ENCODE data around the gene ING3.
"Not testable (repeated sequence)": the region's sequence is repeated elsewhere in the genome, so short reads cannot be mapped to it uniquely, and the experiment has no call there.

The ING3 gene

DNA sequence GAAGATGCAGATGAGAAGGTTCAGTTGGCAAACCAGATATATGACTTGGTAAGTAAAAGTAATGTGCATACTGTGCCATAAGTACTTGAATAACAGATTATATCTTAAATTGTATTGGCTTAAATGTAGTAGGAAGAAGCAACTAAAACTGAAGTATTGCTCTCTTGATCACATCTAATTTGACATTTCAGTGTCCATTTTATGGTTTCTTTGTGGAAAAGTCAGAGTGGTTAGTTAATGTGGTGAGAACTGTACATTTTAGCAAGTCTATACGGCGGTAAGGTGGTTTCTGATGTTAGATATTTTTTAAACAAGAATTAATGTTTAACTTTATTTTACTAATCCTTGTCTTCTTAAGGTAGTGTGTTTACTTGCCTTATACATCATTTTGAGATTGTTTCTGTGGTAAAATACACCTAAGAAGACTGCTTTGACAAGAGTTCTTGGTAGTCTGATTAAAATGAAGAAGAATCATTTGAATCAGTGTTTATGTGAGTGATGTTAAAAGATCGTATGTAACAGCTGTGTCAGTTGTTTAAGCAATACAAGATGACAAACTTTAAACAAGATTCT lies 5.1 kb downstream of the ING3 start:
- no peaks in the 10 kb centered on the region for H3K27me3 ChIP-seq (ENCODE audit: control insufficient read depth, insufficient read depth, low read length)
- H3K36me3 ChIP-seq (ENCODE audit: control insufficient read depth, insufficient read depth, low read length), result no peaks in the 10 kb centered on the region
- no peaks in the 10 kb centered on the region for H3K9me3 ChIP-seq (ENCODE audit: control insufficient read depth, insufficient read depth, low read length)
- H3K4me3 ChIP-seq (ENCODE audit: low read depth, low read length), result no peak overlapping the region
- H3K9ac ChIP-seq (ENCODE audit: low read depth, low read length), result no peak overlapping the region
- peaks cover 2% of the 10 kb centered on the region for H3K4me1 ChIP-seq (ENCODE audit: control insufficient read depth, insufficient read depth, low read length)

DNA sequence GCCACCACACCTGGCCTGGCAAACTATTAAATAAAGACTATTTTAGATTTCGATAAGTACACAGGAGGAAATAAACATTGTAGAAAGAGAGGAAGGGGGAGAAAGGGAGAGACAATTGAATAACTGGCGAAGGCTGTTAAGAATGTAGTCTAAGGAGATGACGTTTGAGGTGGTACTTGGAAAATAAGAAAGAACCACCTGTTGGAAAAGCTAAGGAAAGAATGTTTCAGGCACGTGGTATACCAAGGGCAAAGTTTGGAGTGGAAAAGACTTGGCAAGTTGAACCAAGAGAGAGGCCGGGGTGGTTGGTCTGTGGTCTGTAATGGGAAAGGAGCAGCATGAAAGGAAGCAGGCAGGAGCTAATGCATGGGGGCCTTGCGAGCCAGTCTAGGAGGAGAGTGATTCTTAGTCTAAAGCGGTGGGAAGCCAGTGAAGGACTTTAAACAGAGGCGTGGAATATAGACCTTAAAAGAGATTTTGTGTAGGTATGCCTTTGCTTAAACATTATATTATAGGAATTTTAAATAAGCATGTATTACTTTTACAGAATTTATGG lies 9.4 kb downstream of the ING3 start:
- Histone ChIP-seq H3K4me3 (ENCODE audit: low read depth, low read length) (no peak overlapping the region), H3K36me3 (ENCODE audit: control insufficient read depth, insufficient read depth, low read length) (no peaks in the 10 kb centered on the region), H3K9me3 (ENCODE audit: control insufficient read depth, insufficient read depth, low read length) (no peaks in the 10 kb centered on the region), H3K27me3 (ENCODE audit: control insufficient read depth, insufficient read depth, low read length) (no peaks in the 10 kb centered on the region), H3K4me1 (ENCODE audit: control insufficient read depth, insufficient read depth, low read length) (peaks cover 2% of the 10 kb centered on the region), H3K9ac (ENCODE audit: low read depth, low read length) (no peak overlapping the region)

GRCh38 chr7:120960714-120961113 lies 10.1 kb downstream of the ING3 start:
- no peak overlapping the region for H3K4me3 ChIP-seq (ENCODE audit: low read depth, low read length)
- peaks cover 2% of the 10 kb centered on the region for H3K4me1 ChIP-seq (ENCODE audit: control insufficient read depth, insufficient read depth, low read length)
- no peak overlapping the region for H3K9ac ChIP-seq (ENCODE audit: low read depth, low read length)
- H3K27me3 ChIP-seq (ENCODE audit: control insufficient read depth, insufficient read depth, low read length), result no peaks in the 10 kb centered on the region
- no peaks in the 10 kb centered on the region for H3K9me3 ChIP-seq (ENCODE audit: control insufficient read depth, insufficient read depth, low read length)
- no peaks in the 10 kb centered on the region for H3K36me3 ChIP-seq (ENCODE audit: control insufficient read depth, insufficient read depth, low read length)

- Histone ChIP-seq H3K9me3 (ENCODE audit: control insufficient read depth, insufficient read depth, low read length) (no peaks in the 10 kb centered on the region), H3K9ac (ENCODE audit: low read depth, low read length) (no peak overlapping the region), H3K36me3 (ENCODE audit: control insufficient read depth, insufficient read depth, low read length) (no peaks in the 10 kb centered on the region), H3K27me3 (ENCODE audit: control insufficient read depth, insufficient read depth, low read length) (no peaks in the 10 kb centered on the region), H3K4me3 (ENCODE audit: low read depth, low read length) (no peak overlapping the region), H3K4me1 (ENCODE audit: control insufficient read depth, insufficient read depth, low read length) (peaks cover 2% of the 10 kb centered on the region)
These were observed 11.1 kb downstream of the ING3 start for GRCh38 chr7:120961638-120962173.

GRCh38 chr7:120964088-120964487 lies 13.5 kb downstream of the ING3 start:
- no peaks in the 10 kb centered on the region for H3K36me3 ChIP-seq (ENCODE audit: control insufficient read depth, insufficient read depth, low read length)
- no peak overlapping the region for H3K9ac ChIP-seq (ENCODE audit: low read depth, low read length)
- no peaks in the 10 kb centered on the region for H3K4me1 ChIP-seq (ENCODE audit: control insufficient read depth, insufficient read depth, low read length)

GRCh38 chr7:120966961-120967360 lies 16.4 kb downstream of the ING3 start:
- Histone ChIP-seq H3K36me3 (ENCODE audit: control insufficient read depth, insufficient read depth, low read length) (peaks cover 5% of the 10 kb centered on the region), H3K27me3 (ENCODE audit: control insufficient read depth, insufficient read depth, low read length) (no peaks in the 10 kb centered on the region), H3K9me3 (ENCODE audit: control insufficient read depth, insufficient read depth, low read length) (no peaks in the 10 kb centered on the region), H3K4me3 (ENCODE audit: low read depth, low read length) (no peak overlapping the region), H3K9ac (ENCODE audit: low read depth, low read length) (no peak overlapping the region), H3K4me1 (ENCODE audit: control insufficient read depth, insufficient read depth, low read length) (no peaks in the 10 kb centered on the region)

More at GRCh38 chr7:120964088-120964487, 13.5 kb downstream of the ING3 start:
- Histone ChIP-seq H3K27me3 (ENCODE audit: control insufficient read depth, insufficient read depth, low read length) (no peaks in the 10 kb centered on the region), H3K9me3 (ENCODE audit: control insufficient read depth, insufficient read depth, low read length) (no peaks in the 10 kb centered on the region), H3K4me3 (ENCODE audit: low read depth, low read length) (no peak overlapping the region)

DNA sequence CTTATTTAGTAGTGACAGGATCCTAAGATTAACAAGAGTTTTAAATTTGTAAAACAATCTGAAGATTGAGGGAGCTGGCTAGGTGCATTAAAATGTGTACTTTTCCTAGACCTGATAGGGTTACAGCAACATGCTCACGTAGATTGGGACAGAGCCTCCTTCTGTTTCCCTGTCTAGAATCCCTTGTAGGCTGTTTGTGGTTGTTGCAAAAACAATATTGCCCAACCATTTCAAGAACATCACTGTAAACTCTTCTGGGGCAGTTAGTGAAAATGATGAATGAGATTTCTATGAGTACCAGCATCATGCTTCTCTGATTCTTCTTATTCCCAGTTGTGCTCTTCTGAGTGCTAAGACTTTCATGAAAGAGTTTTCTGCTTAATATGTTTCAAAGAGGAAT lies 23.3 kb downstream of the ING3 start:
- H3K4me1 ChIP-seq (ENCODE audit: control insufficient read depth, insufficient read depth, low read length), result no peaks in the 10 kb centered on the region
- H3K36me3 ChIP-seq (ENCODE audit: control insufficient read depth, insufficient read depth, low read length), result peaks cover 5% of the 10 kb centered on the region
- H3K9me3 ChIP-seq (ENCODE audit: control insufficient read depth, insufficient read depth, low read length), result no peaks in the 10 kb centered on the region
- H3K4me3 ChIP-seq (ENCODE audit: low read depth, low read length), result no peak overlapping the region
- no peak overlapping the region for H3K9ac ChIP-seq (ENCODE audit: low read depth, low read length)
- no peaks in the 10 kb centered on the region for H3K27me3 ChIP-seq (ENCODE audit: control insufficient read depth, insufficient read depth, low read length)

DNA sequence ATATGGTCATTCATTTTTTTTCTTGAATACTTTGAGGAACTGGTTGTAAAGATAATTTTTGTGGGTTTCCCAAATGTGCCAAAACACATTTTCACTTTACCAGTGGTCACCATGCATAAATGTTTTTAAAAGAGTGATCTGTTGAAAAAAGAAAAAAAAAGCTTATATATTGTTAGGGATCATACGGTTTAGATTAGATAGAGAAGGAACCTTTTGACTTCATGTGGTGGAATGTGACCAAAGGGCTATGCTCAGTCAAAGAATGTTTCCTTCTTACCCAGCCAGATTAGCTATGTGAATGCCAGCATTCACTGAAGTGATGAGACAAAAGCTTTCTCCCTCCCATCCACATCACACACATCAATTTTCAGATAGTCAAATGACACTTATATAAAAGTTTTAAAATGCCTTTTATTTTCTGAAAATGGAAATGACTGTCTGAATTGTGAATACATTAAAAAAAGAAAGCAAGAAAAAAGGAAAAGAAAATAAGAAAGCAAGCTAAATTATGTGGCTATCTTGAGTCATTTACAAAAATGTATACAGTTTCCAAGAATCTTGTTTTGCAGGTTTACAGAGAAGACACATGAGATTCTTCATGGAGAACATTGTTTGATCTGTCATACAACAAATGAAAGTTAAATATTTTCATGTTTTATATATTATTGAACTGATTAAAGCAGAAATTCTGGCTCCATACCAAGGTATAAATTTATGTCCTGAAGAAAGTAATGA lies 29.4 kb downstream of the ING3 start:
- no peaks in the 10 kb centered on the region for H3K36me3 ChIP-seq (ENCODE audit: control insufficient read depth, insufficient read depth, low read length)
- H3K4me3 ChIP-seq (ENCODE audit: low read depth, low read length), result no peak overlapping the region
- no peaks in the 10 kb centered on the region for H3K9me3 ChIP-seq (ENCODE audit: control insufficient read depth, insufficient read depth, low read length)

GRCh38 chr7:120981117-120981516 lies 30.5 kb downstream of the ING3 start:
- Histone ChIP-seq H3K9me3 (ENCODE audit: control insufficient read depth, insufficient read depth, low read length) (no peaks in the 10 kb centered on the region), H3K36me3 (ENCODE audit: control insufficient read depth, insufficient read depth, low read length) (no peaks in the 10 kb centered on the region), H3K4me3 (ENCODE audit: low read depth, low read length) (no peak overlapping the region), H3K9ac (ENCODE audit: low read depth, low read length) (no peak overlapping the region), H3K27me3 (ENCODE audit: control insufficient read depth, insufficient read depth, low read length) (no peaks in the 10 kb centered on the region), H3K4me1 (ENCODE audit: control insufficient read depth, insufficient read depth, low read length) (no peaks in the 10 kb centered on the region)

More for the DNA sequence above, 29.4 kb downstream of the ING3 start:
- H3K9ac ChIP-seq (ENCODE audit: low read depth, low read length), result no peak overlapping the region
- H3K27me3 ChIP-seq (ENCODE audit: control insufficient read depth, insufficient read depth, low read length), result no peaks in the 10 kb centered on the region
- H3K4me1 ChIP-seq (ENCODE audit: control insufficient read depth, insufficient read depth, low read length), result no peaks in the 10 kb centered on the region

DNA sequence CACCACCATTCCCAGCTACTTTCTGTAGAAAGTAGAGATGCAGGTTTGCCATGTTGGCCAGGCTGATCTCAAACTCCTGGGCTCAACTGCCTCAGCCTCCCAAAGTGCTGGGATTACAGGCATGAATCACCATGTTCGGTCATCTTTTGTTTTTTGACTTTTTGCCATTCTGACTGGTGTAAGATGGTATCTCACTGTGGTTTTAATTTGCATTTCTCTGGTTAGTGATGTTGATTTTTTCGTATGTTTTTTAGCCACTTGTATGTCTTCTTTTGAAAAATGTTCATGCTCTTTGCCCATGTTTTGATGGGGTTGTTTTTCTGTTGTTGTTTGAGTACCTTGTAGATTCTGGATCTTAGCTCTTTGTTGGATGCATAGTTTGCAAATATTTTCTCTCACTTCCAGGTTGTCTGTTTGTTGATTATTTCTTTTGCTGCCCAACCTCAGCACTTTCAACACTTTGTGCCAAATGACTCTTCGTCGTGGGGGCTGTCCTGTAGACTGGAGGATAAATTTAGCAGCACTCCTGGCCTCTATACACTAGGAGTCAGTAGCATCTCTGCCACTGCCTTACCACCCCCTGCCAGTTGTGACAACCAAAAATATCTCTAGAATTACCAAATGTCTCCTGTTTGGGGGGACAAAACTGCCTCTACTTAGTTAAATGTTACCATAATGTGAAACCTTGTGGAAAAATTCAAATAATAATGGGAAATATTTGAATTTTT lies 31.5 kb downstream of the ING3 start:
- H3K4me1 ChIP-seq (ENCODE audit: control insufficient read depth, insufficient read depth, low read length), result no peaks in the 10 kb centered on the region
- H3K9me3 ChIP-seq (ENCODE audit: control insufficient read depth, insufficient read depth, low read length), result no peaks in the 10 kb centered on the region
- no peak overlapping the region for H3K9ac ChIP-seq (ENCODE audit: low read depth, low read length)
- no peaks in the 10 kb centered on the region for H3K36me3 ChIP-seq (ENCODE audit: control insufficient read depth, insufficient read depth, low read length)
- no peak overlapping the region for H3K4me3 ChIP-seq (ENCODE audit: low read depth, low read length)
- no peaks in the 10 kb centered on the region for H3K27me3 ChIP-seq (ENCODE audit: control insufficient read depth, insufficient read depth, low read length)

DNA sequence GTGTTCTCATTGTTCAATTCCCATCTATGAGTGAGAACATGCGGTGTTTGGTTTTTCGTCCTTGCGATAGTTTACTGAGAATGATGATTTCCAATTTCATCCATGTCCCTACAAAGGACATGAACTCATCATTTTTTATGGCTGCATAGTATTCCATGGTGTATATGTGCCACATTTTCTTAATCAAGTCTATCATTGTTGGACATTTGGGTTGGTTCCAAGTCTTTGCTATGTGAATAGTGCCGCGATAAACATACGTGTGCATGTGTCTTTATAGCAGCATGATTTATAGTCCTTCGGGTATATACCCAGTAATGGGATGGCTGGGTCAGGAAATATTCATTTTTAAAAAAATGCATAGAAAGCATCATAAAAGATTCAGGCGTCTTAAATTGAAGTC lies 33.0 kb downstream of the ING3 start:
- not testable (repeated sequence) for H3K27me3 ChIP-seq (ENCODE audit: control insufficient read depth, insufficient read depth, low read length); H3K9me3 ChIP-seq (ENCODE audit: control insufficient read depth, insufficient read depth, low read length); H3K9ac ChIP-seq (ENCODE audit: low read depth, low read length); H3K4me3 ChIP-seq (ENCODE audit: low read depth, low read length); H3K36me3 ChIP-seq (ENCODE audit: control insufficient read depth, insufficient read depth, low read length); H3K4me1 ChIP-seq (ENCODE audit: control insufficient read depth, insufficient read depth, low read length)

All from iPS-15b (cell line).